Stomach smooth muscle (tissue), 2 donors: ENCODE measurements around the gene SIAE.

Experiments
- H3K27ac ChIP-seq: one replicate; pipeline ENCODE4 v1.7.0; 2013; ENCODE audit warnings: mild to moderate bottlenecking, low read length, inconsistent platforms
- H3K27me3 ChIP-seq, 2 donors: one replicate each; pipeline ENCODE4 v1.7.0; 2013; ENCODE audit warnings: low read length in 2 of 2; ENCODE audit not compliant: insufficient read depth in 2 of 2, control insufficient read depth in 1 of 2
- H3K36me3 ChIP-seq, 2 donors: one replicate each; pipeline ENCODE4 v1.7.0; 2013; ENCODE audit warnings: low read length in 2 of 2; ENCODE audit not compliant: control insufficient read depth in 2 of 2, insufficient read depth in 2 of 2
- H3K4me1 ChIP-seq: one replicate; pipeline ENCODE4 v1.7.0; 2013; ENCODE audit warnings: low read length; ENCODE audit not compliant: control insufficient read depth, insufficient read depth
- H3K4me3 ChIP-seq, 2 donors: one replicate each; pipeline ENCODE4 v1.7.0; 2013; ENCODE audit warnings: low read length in 2 of 2
- H3K9ac ChIP-seq, 2 donors: one replicate each; pipeline ENCODE4 v1.7.0; 2013; ENCODE audit warnings: low read length in 2 of 2, mild to moderate bottlenecking in 1 of 2
- H3K9me3 ChIP-seq, 2 donors: one replicate each; pipeline ENCODE4 v1.7.0; 2013; ENCODE audit warnings: low read length in 2 of 2; ENCODE audit not compliant: control insufficient read depth in 2 of 2
- donor health status: healthy.
- donor health status: Pancreatic carcinoma.

Gene SIAE

GRCh38 chr11:124627546-124627945 lies 46.0 kb downstream of the SIAE start:
- H3K27me3 ChIP-seq = no peaks in the 10 kb centered on the region
- H3K9me3 ChIP-seq = no peaks in the 10 kb centered on the region
- peaks cover 42 to 52% of the 10 kb centered on the region in 2 donors for H3K36me3 ChIP-seq
- no peak overlapping the region for H3K4me3 ChIP-seq
- peaks cover 6% of the 10 kb centered on the region for H3K4me1 ChIP-seq
- H3K27ac ChIP-seq = no peak overlapping the region
- no peak overlapping the region for H3K9ac ChIP-seq

- no peak overlapping the region for H3K27ac ChIP-seq
- no peaks in the 10 kb centered on the region for H3K27me3 ChIP-seq
- no peaks in the 10 kb centered on the region for H3K9me3 ChIP-seq
- no peak overlapping the region for H3K4me3 ChIP-seq
- peaks cover 24 to 35% of the 10 kb centered on the region in 2 donors for H3K36me3 ChIP-seq
- H3K4me1 ChIP-seq = peaks cover 6% of the 10 kb centered on the region
- no peak overlapping the region for H3K9ac ChIP-seq
Observed at GRCh38 chr11:124625504-124626168, 47.9 kb downstream of the SIAE start.

- H3K27me3 ChIP-seq = no peaks in the 10 kb centered on the region
- H3K9me3 ChIP-seq = no peaks in the 10 kb centered on the region
- H3K27ac ChIP-seq = peak overlapping the region; percentile 93
- H3K4me3 ChIP-seq = peak overlapping the region; percentile 66 to 97
- peaks cover 6% of the 10 kb centered on the region for H3K4me1 ChIP-seq
- peaks cover 18 to 28% of the 10 kb centered on the region in 2 donors for H3K36me3 ChIP-seq
- peak overlapping the region; percentile 89 to 96 for H3K9ac ChIP-seq
Observed at GRCh38 chr11:124623861-124624525, 49.5 kb downstream of the SIAE start.

GRCh38 chr11:124622531-124623451 lies 50.7 kb downstream of the SIAE start, which contains the start of gene TBRG1:
Gene TBRG1 (plus strand): TSS chr11:124622864. CDS start chr11:124623084, 220 bp downstream.
- Histone ChIP-seq H3K9ac (peak within 1 kb of the TSS; percentile 89 to 96), H3K36me3 (peaks cover 16 to 28% of the 10 kb centered on the region in 2 donors), H3K27ac (peak within 1 kb of the TSS; percentile 93), H3K27me3 (no peaks in the 10 kb centered on the region), H3K9me3 (no peaks in the 10 kb centered on the region), H3K4me1 (peaks cover 6% of the 10 kb centered on the region), H3K4me3 (peak within 1 kb of the TSS; percentile 66 to 97)

GRCh38 chr11:124618863-124619262 lies 54.7 kb downstream of the SIAE start:
- Histone ChIP-seq H3K36me3 (no peaks in the 10 kb centered on the region), H3K4me3 (no peak overlapping the region), H3K9ac (no peak overlapping the region), H3K9me3 (no peaks in the 10 kb centered on the region), H3K27me3 (peaks cover 0 to 2% of the 10 kb centered on the region in 2 donors), H3K27ac (no peak overlapping the region), H3K4me1 (peaks cover 6% of the 10 kb centered on the region)

- Histone ChIP-seq H3K27me3 (peaks cover 0 to 2% of the 10 kb centered on the region in 2 donors), H3K4me3 (no peak overlapping the region), H3K36me3 (no peaks in the 10 kb centered on the region), H3K9ac (no peak overlapping the region), H3K9me3 (no peaks in the 10 kb centered on the region), H3K4me1 (no peaks in the 10 kb centered on the region), H3K27ac (no peak overlapping the region)
Observed at GRCh38 chr11:124612567-124613246, 60.8 kb downstream of the SIAE start.

GRCh38 chr11:124612045-124612444 lies 61.5 kb downstream of the SIAE start:
- H3K9ac ChIP-seq = no peak overlapping the region

GRCh38 chr11:124611064-124611463 lies 62.5 kb downstream of the SIAE start, which contains the start of gene PANX3:
Gene PANX3 (plus strand): TSS chr11:124611428. CDS start chr11:124611557, 129 bp downstream.
- no peaks in the 10 kb centered on the region for H3K4me1 ChIP-seq
- H3K4me3 ChIP-seq = no peak within 1 kb of the TSS
- no peaks in the 10 kb centered on the region for H3K9me3 ChIP-seq
- H3K9ac ChIP-seq = no peak within 1 kb of the TSS
- H3K36me3 ChIP-seq = no peaks in the 10 kb centered on the region
- no peak within 1 kb of the TSS for H3K27ac ChIP-seq
- peaks cover 0 to 2% of the 10 kb centered on the region in 2 donors for H3K27me3 ChIP-seq

More at GRCh38 chr11:124612045-124612444, 61.5 kb downstream of the SIAE start:
- Histone ChIP-seq H3K4me1 (no peaks in the 10 kb centered on the region), H3K27me3 (peaks cover 0 to 2% of the 10 kb centered on the region in 2 donors), H3K4me3 (no peak overlapping the region), H3K36me3 (no peaks in the 10 kb centered on the region), H3K27ac (no peak overlapping the region), H3K9me3 (no peaks in the 10 kb centered on the region)

GRCh38 chr11:124610295-124610694 lies 63.2 kb downstream of the SIAE start:
- H3K4me1 ChIP-seq = no peaks in the 10 kb centered on the region
- no peak overlapping the region for H3K27ac ChIP-seq
- no peak overlapping the region for H3K4me3 ChIP-seq
- peaks cover 0 to 2% of the 10 kb centered on the region in 2 donors for H3K27me3 ChIP-seq
- H3K36me3 ChIP-seq = no peaks in the 10 kb centered on the region
- no peaks in the 10 kb centered on the region for H3K9me3 ChIP-seq
- no peak overlapping the region for H3K9ac ChIP-seq

- Histone ChIP-seq H3K27me3 (no peaks in the 10 kb centered on the region), H3K36me3 (no peaks in the 10 kb centered on the region), H3K4me3 (no peak overlapping the region), H3K27ac (no peak overlapping the region), H3K9me3 (no peaks in the 10 kb centered on the region), H3K9ac (no peak overlapping the region), H3K4me1 (no peaks in the 10 kb centered on the region)
Observed at GRCh38 chr11:124608147-124608546, 65.4 kb downstream of the SIAE start.
